DND-41 (cell line): ENCODE measurements around the gene HAAO.

Source experiments
- ATAC-seq: fragments of 200-7000 bp; cut with Tn5 transposase; 3 replicates; pipeline ENCODE4 v1.9.1; 2021; ENCODE audit warnings: low read depth; ENCODE audit not compliant: insufficient read depth
- DNase-seq: peaks from one replicate; pipeline ENCODE4 v3.0.0-alpha.2; 2020
- H2AFZ ChIP-seq: 2 replicates; pipeline ENCODE4 v1.6.0; 2012; ENCODE audit warnings: low read depth, low read length
- H3K27ac ChIP-seq: 2 replicates; pipeline ENCODE4 v1.5.1; 2012; ENCODE audit warnings: low read length, inconsistent platforms
- H3K27me3 ChIP-seq: fragments of 200-600 bp; sonication (generic); 2 replicates; pipeline ENCODE4 v1.6.0; 2012; ENCODE audit warnings: low read length, mild to moderate bottlenecking, inconsistent platforms; ENCODE audit not compliant: insufficient read depth, poor library complexity
- H3K36me3 ChIP-seq: 2 replicates; pipeline ENCODE4 v1.5.1; 2012; ENCODE audit warnings: low read length, inconsistent platforms; ENCODE audit not compliant: insufficient read depth
- H3K4me1 ChIP-seq: 2 replicates; pipeline ENCODE4 v1.5.1; 2012; ENCODE audit warnings: mild to moderate bottlenecking, low read length; ENCODE audit not compliant: insufficient read depth
- H3K4me2 ChIP-seq: 2 replicates; pipeline ENCODE4 v1.6.0; 2012; ENCODE audit warnings: mild to moderate bottlenecking, moderate library complexity, low read length, inconsistent platforms; ENCODE audit not compliant: insufficient read depth
- H3K4me3 ChIP-seq, 2 experiments: fragments of 200-600 bp in 1 of 2; shearing (Covaris generic) in 1 of 2; 2 replicates each; pipeline ENCODE4 v1.5.1; 2012 to 2016; ENCODE audit warnings: inconsistent platforms in 2 of 2, low read length in 2 of 2, mild to moderate bottlenecking in 2 of 2, low read depth in 1 of 2, moderate library complexity in 1 of 2
- H3K79me2 ChIP-seq: 2 replicates; pipeline ENCODE4 v1.6.0; 2012; ENCODE audit warnings: low read length, inconsistent platforms; ENCODE audit not compliant: insufficient read depth
- H3K9ac ChIP-seq: 2 replicates; pipeline ENCODE4 v1.6.0; 2012; ENCODE audit warnings: low read depth, mild to moderate bottlenecking, inconsistent platforms, low read length, moderate library complexity
- H3K9me3 ChIP-seq: 2 replicates; pipeline ENCODE4 v1.5.1; 2012; ENCODE audit warnings: low read length, moderate library complexity, mild to moderate bottlenecking, inconsistent platforms; ENCODE audit not compliant: insufficient read depth, severe bottlenecking
- H4K20me1 ChIP-seq: 2 replicates; pipeline ENCODE4 v1.6.0; 2012; ENCODE audit warnings: low read length; ENCODE audit not compliant: insufficient read depth
- CTCF ChIP-seq: IDR thresholded peaks from 2 replicates; pipeline ENCODE4 v1.5.1; 2012; ENCODE audit warnings: borderline replicate concordance, low read length, moderate library complexity, mild to moderate bottlenecking; ENCODE audit not compliant: poor library complexity, severe bottlenecking; ENCODE audit errors: extremely low read depth
- EZH2 ChIP-seq: IDR thresholded peaks from 3 replicates; pipeline ENCODE4 v1.6.1; 2012; ENCODE audit warnings: borderline replicate concordance, low read depth, mild to moderate bottlenecking, moderate library complexity, low read length, inconsistent platforms; ENCODE audit not compliant: severe bottlenecking

HAAO gene

GRCh38 chr2:42762823-42763804, 29.3 kb downstream of the HAAO start:
- Histone ChIP-seq H3K79me2 (no peaks in the 10 kb centered on the region), H2AFZ (no peak overlapping the region), H3K9me3 (no peaks in the 10 kb centered on the region), H3K36me3 (no peaks in the 10 kb centered on the region), H3K4me1 (no peaks in the 10 kb centered on the region), H3K4me2 (no peak overlapping the region), H3K9ac (no peak overlapping the region), H4K20me1 (no peaks in the 10 kb centered on the region), H3K27ac (no peak overlapping the region), H3K4me3 (no peak overlapping the region), H3K27me3 (no peaks in the 10 kb centered on the region)
- no peak for TF ChIP-seq CTCF
- TF ChIP-seq EZH2: no peak
- DNase-seq (no peak), ATAC-seq (no peak)

GRCh38 chr2:42762155-42762554, 30.2 kb downstream of the HAAO start:
- no peaks in the 10 kb centered on the region for H3K36me3 ChIP-seq
- H3K4me1 ChIP-seq: no peaks in the 10 kb centered on the region
- no peaks in the 10 kb centered on the region for H3K79me2 ChIP-seq

GRCh38 chr2:42761554-42761953, 30.8 kb downstream of the HAAO start:
- Histone ChIP-seq H3K27me3 (no peaks in the 10 kb centered on the region), H3K4me3 (no peak overlapping the region), H4K20me1 (no peaks in the 10 kb centered on the region), H2AFZ (no peak overlapping the region), H3K27ac (no peak overlapping the region), H3K4me2 (no peak overlapping the region), H3K79me2 (no peaks in the 10 kb centered on the region), H3K9me3 (no peaks in the 10 kb centered on the region), H3K36me3 (no peaks in the 10 kb centered on the region), H3K4me1 (no peaks in the 10 kb centered on the region), H3K9ac (no peak overlapping the region)
- TF ChIP-seq CTCF (no peak), EZH2 (no peak)
- DNase-seq: no peak
- no peak for ATAC-seq

More at GRCh38 chr2:42762155-42762554, 30.2 kb downstream of the HAAO start:
- Histone ChIP-seq H3K4me2 (no peak overlapping the region), H2AFZ (no peak overlapping the region), H3K4me3 (no peak overlapping the region), H3K9me3 (no peaks in the 10 kb centered on the region), H4K20me1 (no peaks in the 10 kb centered on the region), H3K9ac (no peak overlapping the region), H3K27me3 (no peaks in the 10 kb centered on the region), H3K27ac (no peak overlapping the region)
- TF ChIP-seq CTCF (no peak), EZH2 (no peak)
- DNase-seq (no peak), ATAC-seq (no peak)
